DMS153 treated with DMSO at 0.1 percent for 48 hours (cell line): Measurements from ENCODE around the gene MACROH2A2.
A peak's percentile ranks its signal among the peaks of the same experiment; 100 is the strongest.
"Not testable (repeated sequence)": the region's sequence is repeated elsewhere in the genome, so short reads cannot be mapped to it uniquely, and the experiment has no call there.

ENCODE experiments used
- DNase-seq: peaks from one replicate; lab custom pipeline; 2025; ENCODE audit not compliant: unreplicated experiment; lab: John Stamatoyannopoulos, UW

Gene MACROH2A2

DNA sequence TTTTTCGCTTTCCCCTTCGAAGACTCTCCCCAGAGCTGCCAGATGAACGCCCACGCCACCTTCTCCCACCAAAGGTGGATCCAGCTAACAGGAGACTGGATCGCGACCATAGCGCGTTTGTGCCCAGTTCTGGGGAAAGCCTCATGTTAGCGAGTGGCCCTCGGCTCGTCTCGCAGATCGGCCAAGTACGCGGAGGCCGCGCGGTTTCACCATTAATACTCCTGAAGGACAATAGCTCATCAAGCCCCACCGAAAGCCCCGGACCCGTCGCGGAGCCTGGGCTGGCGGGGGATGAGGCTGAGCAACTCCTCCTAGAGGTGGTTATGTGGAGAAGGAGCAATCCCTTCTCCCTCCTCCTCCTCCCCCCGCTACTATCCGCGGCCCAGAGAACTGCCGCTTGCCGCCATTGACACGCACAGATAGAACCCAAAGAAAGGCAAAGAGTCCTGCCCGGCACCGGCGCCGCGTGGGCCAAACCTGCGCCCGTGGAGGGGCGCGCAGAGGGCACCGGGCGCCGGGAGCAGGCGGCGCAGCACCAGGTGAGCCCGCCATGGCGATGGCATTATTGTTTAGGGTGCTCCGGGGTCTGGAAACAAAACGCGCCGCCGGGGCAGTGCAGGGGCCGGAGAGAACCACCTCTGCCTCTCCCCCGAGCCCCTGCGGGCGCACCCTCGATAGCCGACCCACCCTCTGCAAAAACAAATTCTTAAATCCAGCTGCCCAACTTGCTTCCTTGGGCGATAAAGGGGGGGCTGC, at the start of gene MACROH2A2:
TSS of gene MACROH2A2 (plus strand) at position 385 of the 756 bp plus-strand sequence. CDS start 22,813 bp downstream, outside the sequence.
- peak; percentile 52 for DNase-seq

GRCh38 chr10:70007116-70007820, 45.4 kb upstream of the MACROH2A2 start:
- DNase-seq, result no peak

GRCh38 chr10:70031215-70031614, 21.4 kb upstream of the MACROH2A2 start:
- DNase-seq, result no peak

- no peak for DNase-seq
Observed at GRCh38 chr10:70032667-70033289, 19.9 kb upstream of the MACROH2A2 start.

- no peak for DNase-seq
Observed at GRCh38 chr10:70034232-70034631, 18.4 kb upstream of the MACROH2A2 start.

GRCh38 chr10:70035531-70035930, 17.1 kb upstream of the MACROH2A2 start:
- no peak for DNase-seq

- DNase-seq, result no peak
Observed at GRCh38 chr10:70038923-70039322, 13.7 kb upstream of the MACROH2A2 start.

DNA sequence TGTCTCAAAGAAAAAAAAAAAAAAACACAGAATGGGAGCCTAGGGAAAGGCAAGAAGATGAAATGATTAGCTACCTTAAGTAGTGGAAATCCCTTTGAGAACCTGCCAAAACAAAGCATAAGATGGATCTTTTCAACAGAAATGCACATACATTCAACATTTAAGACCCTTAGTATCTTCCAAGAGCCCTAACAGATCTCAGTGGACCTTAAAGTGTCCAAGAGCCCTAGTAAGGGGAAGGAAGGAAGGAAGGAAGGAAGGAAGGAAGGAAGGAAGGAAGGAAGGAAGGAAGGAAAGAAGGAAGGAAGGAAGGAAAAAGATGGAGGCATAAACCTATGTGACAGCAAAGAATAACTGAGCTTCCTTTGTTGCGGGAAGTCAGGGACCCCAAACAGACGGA, 11.6 kb upstream of the MACROH2A2 start:
- DNase-seq, result no peak

- not testable (repeated sequence) for DNase-seq
Observed at GRCh38 chr10:70041739-70042138, 10.9 kb upstream of the MACROH2A2 start.

DNA sequence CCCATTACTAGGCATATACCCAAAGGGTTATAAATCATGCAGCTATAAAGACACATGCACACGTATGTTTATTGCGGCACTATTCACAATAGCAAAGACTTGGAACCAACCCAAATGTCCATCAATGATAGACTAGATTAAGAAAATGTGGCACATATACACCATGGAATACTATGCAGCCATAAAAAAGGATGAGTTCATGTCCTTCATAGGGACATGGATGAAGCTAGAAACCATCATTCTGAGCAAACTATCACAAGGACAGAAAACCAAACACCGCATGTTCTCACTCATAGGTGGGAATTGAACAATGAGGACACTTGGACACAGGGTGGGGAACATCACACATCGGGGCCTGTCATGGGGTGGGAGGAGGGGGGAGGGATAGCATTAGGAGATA, 5.6 kb upstream of the MACROH2A2 start:
- not testable (repeated sequence) for DNase-seq

DNA sequence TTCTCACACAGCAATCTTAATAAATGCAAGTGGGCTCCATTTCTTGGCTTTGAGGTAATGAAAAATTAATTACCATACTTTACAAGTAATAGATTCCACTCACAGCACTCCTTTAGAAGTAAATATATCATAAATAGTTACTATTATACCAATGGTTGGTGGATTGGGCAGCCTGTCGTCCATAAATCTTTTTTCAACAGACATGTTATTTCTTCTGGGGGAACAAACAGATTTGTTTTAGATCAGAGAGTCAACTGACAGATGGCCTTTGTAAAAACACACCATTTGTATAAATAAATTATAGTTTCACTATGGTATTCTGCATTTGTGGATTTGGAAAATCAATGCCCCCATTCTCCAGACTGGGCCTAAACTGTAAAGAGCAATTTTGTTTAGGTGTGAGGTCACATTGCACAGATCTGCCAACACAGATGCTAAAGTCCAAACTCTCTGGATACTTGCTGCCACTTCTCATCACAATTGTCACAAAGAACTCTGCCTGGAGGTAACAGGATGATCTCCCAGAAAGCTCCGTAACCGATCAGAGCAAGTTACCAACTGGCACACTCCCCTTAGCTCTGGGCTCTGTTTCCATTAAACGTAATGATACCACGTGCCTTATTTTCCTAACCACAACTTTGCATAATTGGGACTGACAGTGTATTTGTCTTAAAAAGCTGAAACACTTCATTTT, 4.5 kb upstream of the MACROH2A2 start:
- DNase-seq, result no peak

DNA sequence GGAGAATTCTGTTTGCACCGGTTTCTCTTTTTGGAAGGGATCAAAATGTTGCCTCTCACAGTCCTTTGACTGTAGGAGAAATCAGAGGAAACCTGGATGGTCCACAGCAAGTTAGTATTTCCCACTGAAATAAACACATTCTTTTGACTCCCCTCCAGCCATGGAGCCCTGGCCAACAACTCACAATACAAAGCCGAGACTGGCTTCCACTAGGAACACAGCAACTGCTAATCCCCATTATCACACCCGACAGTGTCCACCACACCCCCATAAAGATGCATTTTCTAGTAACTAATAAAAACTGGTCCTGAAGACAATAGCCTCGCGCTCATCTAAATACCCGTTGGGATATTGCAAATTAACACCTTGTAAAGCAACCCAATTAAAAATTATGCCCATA, 798 bp upstream of the MACROH2A2 start:
- DNase-seq, result no peak

DNA sequence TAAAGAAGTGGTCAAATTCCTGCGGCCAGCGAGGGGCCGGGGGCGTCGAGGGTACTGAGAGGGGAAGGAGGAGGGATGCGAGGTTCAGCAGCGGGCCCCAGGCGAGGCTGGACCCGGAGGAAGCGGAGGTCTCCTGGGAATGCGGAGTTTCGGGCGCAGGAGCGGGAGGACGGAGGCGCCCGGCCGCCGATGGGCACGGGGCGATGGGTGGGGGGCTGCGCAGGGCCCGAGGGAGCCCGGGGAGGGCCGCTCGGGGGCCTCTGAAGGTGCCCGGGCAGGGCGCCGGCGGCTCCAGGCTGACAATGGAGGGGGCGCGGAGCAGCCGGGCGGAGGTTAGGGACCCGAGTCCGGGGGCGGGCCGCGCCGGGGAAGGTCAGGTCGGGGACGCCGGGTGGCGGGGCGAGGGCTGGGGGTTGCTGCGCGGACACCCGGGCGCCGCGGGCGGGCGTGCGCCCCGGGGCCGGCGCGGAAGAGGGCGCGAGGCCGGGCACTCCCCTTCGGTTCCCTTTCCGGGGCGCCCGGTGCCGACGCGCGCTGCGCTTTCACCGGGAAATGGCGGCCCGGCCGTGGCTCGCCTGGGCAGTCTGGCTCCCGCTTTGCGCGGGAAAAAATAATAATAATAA, 683 bp downstream of the MACROH2A2 start:
- no peak for DNase-seq

GRCh38 chr10:70053841-70054288, 1.2 kb downstream of the MACROH2A2 start:
- no peak for DNase-seq

GRCh38 chr10:70054902-70055301, 2.3 kb downstream of the MACROH2A2 start:
- DNase-seq, result no peak

- DNase-seq, result no peak
Observed at GRCh38 chr10:70055550-70055949, 2.9 kb downstream of the MACROH2A2 start.

- no peak for DNase-seq
Observed at GRCh38 chr10:70057306-70057705, 4.7 kb downstream of the MACROH2A2 start.

DNA sequence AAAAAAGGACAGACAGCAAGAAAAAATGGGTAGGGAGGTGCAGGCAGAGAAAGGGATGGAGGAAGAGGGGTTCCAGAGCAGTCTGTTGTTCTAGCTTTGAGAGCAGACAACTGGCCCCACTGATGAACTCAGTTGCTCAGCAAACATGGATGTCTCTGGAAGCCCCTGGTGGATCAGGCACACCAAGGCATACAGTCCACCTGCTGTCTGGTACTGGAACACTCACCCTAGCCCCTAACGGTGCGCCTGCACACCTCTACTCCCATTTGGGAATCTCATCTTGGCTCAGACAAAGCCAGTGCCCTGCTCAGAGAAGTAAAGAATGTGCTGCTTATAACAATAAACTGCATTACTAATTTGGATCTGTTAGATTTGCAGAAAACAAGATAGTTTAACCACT, 7.7 kb downstream of the MACROH2A2 start:
- DNase-seq, result no peak

DNA sequence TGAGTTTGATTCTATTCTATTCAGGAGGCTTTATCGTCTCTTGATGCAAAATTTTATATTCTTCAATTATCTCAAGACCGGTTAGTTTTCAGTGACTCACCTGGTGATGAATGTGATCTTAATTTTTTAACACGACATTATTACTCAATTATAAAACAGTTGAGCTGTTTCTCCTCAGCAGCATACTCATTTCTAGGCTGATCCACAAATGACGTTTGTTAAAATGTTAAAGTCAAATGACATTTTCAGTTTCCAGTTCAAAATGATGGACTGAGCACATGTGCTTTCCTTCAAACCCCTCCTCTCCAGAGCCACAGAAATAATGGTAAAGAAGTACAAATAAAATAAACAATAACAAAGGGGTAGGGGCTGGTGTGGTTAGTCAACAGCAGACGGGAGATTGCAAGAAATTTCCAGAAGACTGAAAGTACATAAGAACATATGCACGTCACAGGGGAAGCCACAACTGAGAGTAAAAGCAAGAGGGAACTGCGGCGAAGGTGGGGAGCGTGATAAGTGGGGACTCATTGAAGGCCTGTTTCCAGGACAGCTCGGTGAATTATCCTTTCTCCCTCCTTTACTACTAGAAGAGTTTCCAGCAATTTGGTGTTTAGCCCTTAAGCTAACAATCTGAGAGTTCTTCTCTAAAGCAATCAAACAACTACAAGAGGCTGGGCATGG, 10.9 kb downstream of the MACROH2A2 start:
- no peak for DNase-seq

DNA sequence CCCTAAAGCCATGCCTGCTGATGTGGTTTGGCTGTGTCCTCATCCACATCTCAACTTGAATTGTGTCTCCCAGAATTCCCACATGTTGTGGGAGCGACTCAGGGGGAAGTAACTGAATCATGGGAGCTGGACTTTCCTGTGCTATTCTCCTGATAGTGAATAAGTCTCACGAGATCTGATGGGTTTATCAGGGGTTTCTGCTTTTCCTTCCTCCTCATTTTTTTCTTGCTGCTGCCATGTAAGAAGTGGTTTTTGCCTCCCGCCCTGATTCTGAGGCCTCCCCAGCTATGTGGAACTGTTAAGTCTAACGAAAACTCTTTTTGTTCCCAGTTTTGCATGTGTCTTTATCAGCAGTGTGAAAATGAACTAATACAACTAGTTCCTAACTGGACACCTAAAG, 11.8 kb downstream of the MACROH2A2 start:
- no peak for DNase-seq
